WTC11 (cell line): ENCODE results near the gene GALNT6. TPM values are rescaled to one million over a fixed set of nuclear protein-coding genes. Genes with fewer than 3 reads are reported as not detected.
A peak's percentile ranks its signal among the peaks of the same experiment; 100 is the strongest.

Source experiments
- ATAC-seq: fragments of 200-7000 bp; cut with Tn5 transposase; 2 replicates; pipeline ENCODE4 v1.10.0; 2021; ENCODE audit warnings: mild to moderate bottlenecking, moderate library complexity
- CTCF ChIA-PET: fragments of 300-600 bp; sonication (Branson Sonifier 250); formaldehyde crosslinking; loops from one replicate; lab custom pipeline; 2021; ENCODE audit warnings: antibody characterized with exemption; lab: Charles Lee
- POLR2A ChIA-PET: fragments of 350-600 bp; sonication (Branson Sonifier 250); formaldehyde crosslinking; loops from one replicate; lab custom pipeline; 2021; ENCODE audit warnings: antibody characterized with exemption; lab: Charles Lee
- DNase-seq: peaks from one replicate; pipeline ENCODE4 v3.0.0; 2021; ENCODE audit warnings: low spot score
- H3K27ac Mint-ChIP-seq: 2 replicates; pipeline ENCODE4 v1.8.0; 2021; ENCODE audit warnings: mixed read lengths
- H3K27me3 Mint-ChIP-seq: 2 replicates; pipeline ENCODE4 v1.8.0; 2021; ENCODE audit warnings: low read depth, mild to moderate bottlenecking, moderate library complexity, mixed read lengths
- H3K36me3 Mint-ChIP-seq: 2 replicates; pipeline ENCODE4 v1.8.0; 2021; ENCODE audit warnings: mixed read lengths
- H3K4me1 Mint-ChIP-seq: 2 replicates; pipeline ENCODE4 v1.8.0; 2022; ENCODE audit warnings: mixed read lengths
- H3K4me3 Mint-ChIP-seq: 2 replicates; pipeline ENCODE4 v1.8.0; 2021; ENCODE audit warnings: mild to moderate bottlenecking, moderate library complexity, mixed read lengths
- H3K9me3 Mint-ChIP-seq: 2 replicates; pipeline ENCODE4 v1.8.0; 2021; ENCODE audit warnings: mixed read lengths
- AFF4 ChIP-seq: sonication (generic); formaldehyde crosslinking; IDR thresholded peaks from 2 replicates; pipeline ENCODE4 v1.8.1; 2023; ENCODE audit warnings: mild to moderate bottlenecking, missing genetic modification reagents, borderline replicate concordance
- ARID4B ChIP-seq: sonication (generic); formaldehyde crosslinking; IDR thresholded peaks from 2 replicates; pipeline ENCODE4 v1.8.0; 2023; ENCODE audit warnings: missing genetic modification reagents, mild to moderate bottlenecking, borderline replicate concordance
- ATF2 ChIP-seq: sonication (generic); formaldehyde crosslinking; IDR thresholded peaks from 2 replicates; pipeline ENCODE4 v1.8.1; 2022; ENCODE audit warnings: low read depth, missing genetic modification reagents, borderline replicate concordance
- E2F1 ChIP-seq: sonication (generic); formaldehyde crosslinking; IDR thresholded peaks from 2 replicates; pipeline ENCODE4 v1.8.0; 2022; ENCODE audit warnings: mild to moderate bottlenecking, missing genetic modification reagents
- EMX1 ChIP-seq: fragments of 250-450 bp; sonication (Bioruptor Pico); IDR thresholded peaks from 2 replicates; pipeline ENCODE4 v1.8.0; 2021; ENCODE audit warnings: mild to moderate bottlenecking
- ERG ChIP-seq: fragments of 250-450 bp; sonication (Bioruptor Pico); IDR thresholded peaks from 2 replicates; pipeline ENCODE4 v1.8.0; 2021; ENCODE audit warnings: mild to moderate bottlenecking
- FOXP4 ChIP-seq: sonication (generic); formaldehyde crosslinking; IDR thresholded peaks from 2 replicates; pipeline ENCODE4 v1.8.0; 2022; ENCODE audit warnings: mild to moderate bottlenecking, missing genetic modification reagents
- GTF2I ChIP-seq: fragments of 250-450 bp; sonication (Bioruptor Pico); conservative IDR thresholded peaks from 2 replicates; pipeline ENCODE4 v1.4.0; 2021; ENCODE audit warnings: mild to moderate bottlenecking
- HMGA2 ChIP-seq: fragments of 250-450 bp; sonication (Bioruptor Pico); IDR thresholded peaks from 2 replicates; pipeline ENCODE4 v1.4.0; 2021; ENCODE audit warnings: mild to moderate bottlenecking, moderate library complexity
- NFE2L1 ChIP-seq: sonication (generic); formaldehyde crosslinking; IDR thresholded peaks from 2 replicates; pipeline ENCODE4 v1.8.1; 2023; ENCODE audit warnings: missing genetic modification reagents
- PRDM15 ChIP-seq: sonication (generic); formaldehyde crosslinking; IDR thresholded peaks from 2 replicates; pipeline ENCODE4 v1.8.0; 2022; ENCODE audit warnings: missing genetic modification reagents
- SOX15 ChIP-seq: fragments of 250-450 bp; sonication (Bioruptor Pico); IDR thresholded peaks from 2 replicates; pipeline ENCODE4 v1.9.0; 2021; ENCODE audit warnings: mild to moderate bottlenecking
- TEAD1 ChIP-seq: sonication (generic); formaldehyde crosslinking; IDR thresholded peaks from 2 replicates; pipeline ENCODE4 v1.8.0; 2022; ENCODE audit warnings: mild to moderate bottlenecking, missing genetic modification reagents
- ZNF138 ChIP-seq: sonication (generic); formaldehyde crosslinking; conservative IDR thresholded peaks from 2 replicates; pipeline ENCODE4 v1.8.1; 2022; ENCODE audit warnings: mild to moderate bottlenecking, moderate library complexity, missing genetic modification reagents
- ZNF671 ChIP-seq: fragments of 250-450 bp; sonication (Bioruptor Pico); IDR thresholded peaks from 2 replicates; pipeline ENCODE4 v1.8.0; 2021; ENCODE audit warnings: mild to moderate bottlenecking
- total RNA-seq: library from RNA; stranded (reverse); gene quantifications from 3 replicates; pipeline ENCODE4 v1.2.3, GENCODE V29; 2021

GALNT6 gene
- total RNA-seq, 1 experiment from 2014 or later, result 18.3 TPM

- 0 out of 2 replicates have a peak overlapping the region, but pooled peaks have one; percentile 40 for H3K27ac Mint-ChIP-seq
- DNase-seq, result no peak
- ATAC-seq, result no peak
- TF ChIP-seq SOX15 (no peak), HMGA2 (0 out of 2 replicates have a peak, but pooled peaks have one; percentile 55)
- H3K27me3 Mint-ChIP-seq, result no peaks in the 10 kb centered on the region
- H3K4me1 Mint-ChIP-seq, result peaks cover 28% of the 10 kb centered on the region
- H3K36me3 Mint-ChIP-seq, result peaks cover 25% of the 10 kb centered on the region
- no peaks in the 10 kb centered on the region for H3K9me3 Mint-ChIP-seq
- H3K4me3 Mint-ChIP-seq, result no peak overlapping the region
- ChIA-PET POLR2A (interaction anchor here (0.5 kb wide), 1 partner anchor 78 kb away, joined by 3 read pairs; no protein-coding TSS in a partner anchor), CTCF (interaction anchor here (1.2 kb wide), 3 partner anchors 50 to 147 kb away, joined by 3 to 6 read pairs (median 3); no protein-coding TSS in a partner anchor)
Measured at GRCh38 chr12:51370667-51371066, 20.5 kb downstream of the GALNT6 start.

GRCh38 chr12:51369581-51369980 is 21.6 kb downstream of the GALNT6 start:
- Mint-ChIP-seq H3K27me3 (no peaks in the 10 kb centered on the region), H3K36me3 (peaks cover 18% of the 10 kb centered on the region), H3K4me1 (peaks cover 28% of the 10 kb centered on the region), H3K4me3 (no peak overlapping the region), H3K9me3 (no peaks in the 10 kb centered on the region), H3K27ac (peak overlapping the region; percentile 30)
- POLR2A ChIA-PET, result no interaction called here
- CTCF ChIA-PET, result no interaction called here
- DNase-seq, result no peak
- ATAC-seq, result no peak
- no peak for TF ChIP-seq EMX1 (CRISPR knock-in tag)
- no peak for TF ChIP-seq PRDM15 (CRISPR knock-in tag)
- no peak for TF ChIP-seq ARID4B (CRISPR knock-in tag)
- no peak for TF ChIP-seq GTF2I
- TF ChIP-seq ERG (CRISPR knock-in tag), result no peak
- no peak for TF ChIP-seq TEAD1 (CRISPR knock-in tag)
- TF ChIP-seq FOXP4 (CRISPR knock-in tag), result no peak
- no peak for TF ChIP-seq E2F1 (CRISPR knock-in tag)
- TF ChIP-seq ZNF671 (CRISPR knock-in tag), result no peak
- no peak for TF ChIP-seq AFF4 (CRISPR knock-in tag)
- no peak for TF ChIP-seq ZNF138 (CRISPR knock-in tag)
- TF ChIP-seq ATF2 (CRISPR knock-in tag), result no peak
- no peak for TF ChIP-seq NFE2L1
